HG03439 (cell line): Measurements from ENCODE around the gene HBA1.
"Not testable (repeated sequence)": the region's sequence is repeated elsewhere in the genome, so short reads cannot be mapped to it uniquely, and the experiment has no call there.

Source experiments
- ATAC-seq: cut with Tn5 transposase; IDR thresholded peaks from one replicate; pipeline ENCODE4 v1.9.1; 2021; ENCODE audit warnings: mild to moderate bottlenecking, moderate library complexity; ENCODE audit not compliant: unreplicated experiment

The HBA1 gene

DNA sequence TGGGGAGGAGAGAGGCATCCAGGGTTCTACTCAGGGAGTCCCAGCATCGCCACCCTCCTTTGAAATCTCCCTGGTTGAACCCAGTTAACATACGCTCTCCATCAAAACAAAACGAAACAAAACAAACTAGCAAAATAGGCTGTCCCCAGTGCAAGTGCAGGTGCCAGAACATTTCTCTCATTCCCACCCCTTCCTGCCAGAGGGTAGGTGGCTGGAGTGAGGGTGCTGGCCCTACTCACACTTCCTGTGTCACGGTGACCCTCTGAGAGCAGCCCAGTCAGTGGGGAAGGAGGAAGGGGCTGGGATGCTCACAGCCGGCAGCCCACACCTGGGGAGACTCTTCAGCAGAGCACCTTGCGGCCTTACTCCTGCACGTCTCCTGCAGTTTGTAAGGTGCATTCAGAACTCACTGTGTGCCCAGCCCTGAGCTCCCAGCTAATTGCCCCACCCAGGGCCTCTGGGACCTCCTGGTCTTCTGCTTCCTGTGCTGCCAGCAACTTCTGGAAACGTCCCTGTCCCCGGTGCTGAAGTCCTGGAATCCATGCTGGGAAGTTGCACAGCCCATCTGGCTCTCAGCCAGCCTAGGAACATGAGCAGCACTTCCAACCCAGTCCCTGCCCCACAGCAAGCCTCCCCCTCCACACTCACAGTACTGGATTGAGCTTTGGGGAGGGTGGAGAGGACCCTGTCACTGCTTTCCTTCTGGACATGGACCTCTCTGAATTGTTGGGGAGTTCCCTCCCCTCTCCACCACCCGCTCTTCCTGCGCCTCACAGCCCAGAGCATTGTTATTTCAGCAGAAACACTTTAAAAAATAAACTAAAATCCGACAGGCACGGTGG, 2.3 kb upstream of the HBA1 start:
- ATAC-seq = not testable (repeated sequence)

GRCh38 chr16:175011-175949, 1.2 kb upstream of the HBA1 start:
- ATAC-seq = no peak

DNA sequence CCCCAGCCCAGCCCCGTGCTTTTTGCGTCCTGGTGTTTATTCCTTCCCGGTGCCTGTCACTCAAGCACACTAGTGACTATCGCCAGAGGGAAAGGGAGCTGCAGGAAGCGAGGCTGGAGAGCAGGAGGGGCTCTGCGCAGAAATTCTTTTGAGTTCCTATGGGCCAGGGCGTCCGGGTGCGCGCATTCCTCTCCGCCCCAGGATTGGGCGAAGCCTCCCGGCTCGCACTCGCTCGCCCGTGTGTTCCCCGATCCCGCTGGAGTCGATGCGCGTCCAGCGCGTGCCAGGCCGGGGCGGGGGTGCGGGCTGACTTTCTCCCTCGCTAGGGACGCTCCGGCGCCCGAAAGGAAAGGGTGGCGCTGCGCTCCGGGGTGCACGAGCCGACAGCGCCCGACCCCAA, 474 bp upstream of the HBA1 start:
- ATAC-seq = not testable (repeated sequence)

- no peak for ATAC-seq
These were observed 928 bp downstream of the HBA1 start for GRCh38 chr16:177394-177822.

GRCh38 chr16:177981-178667, 1.6 kb downstream of the HBA1 start:
- no peak for ATAC-seq

GRCh38 chr16:178668-179015, 2.2 kb downstream of the HBA1 start:
- ATAC-seq = no peak

DNA sequence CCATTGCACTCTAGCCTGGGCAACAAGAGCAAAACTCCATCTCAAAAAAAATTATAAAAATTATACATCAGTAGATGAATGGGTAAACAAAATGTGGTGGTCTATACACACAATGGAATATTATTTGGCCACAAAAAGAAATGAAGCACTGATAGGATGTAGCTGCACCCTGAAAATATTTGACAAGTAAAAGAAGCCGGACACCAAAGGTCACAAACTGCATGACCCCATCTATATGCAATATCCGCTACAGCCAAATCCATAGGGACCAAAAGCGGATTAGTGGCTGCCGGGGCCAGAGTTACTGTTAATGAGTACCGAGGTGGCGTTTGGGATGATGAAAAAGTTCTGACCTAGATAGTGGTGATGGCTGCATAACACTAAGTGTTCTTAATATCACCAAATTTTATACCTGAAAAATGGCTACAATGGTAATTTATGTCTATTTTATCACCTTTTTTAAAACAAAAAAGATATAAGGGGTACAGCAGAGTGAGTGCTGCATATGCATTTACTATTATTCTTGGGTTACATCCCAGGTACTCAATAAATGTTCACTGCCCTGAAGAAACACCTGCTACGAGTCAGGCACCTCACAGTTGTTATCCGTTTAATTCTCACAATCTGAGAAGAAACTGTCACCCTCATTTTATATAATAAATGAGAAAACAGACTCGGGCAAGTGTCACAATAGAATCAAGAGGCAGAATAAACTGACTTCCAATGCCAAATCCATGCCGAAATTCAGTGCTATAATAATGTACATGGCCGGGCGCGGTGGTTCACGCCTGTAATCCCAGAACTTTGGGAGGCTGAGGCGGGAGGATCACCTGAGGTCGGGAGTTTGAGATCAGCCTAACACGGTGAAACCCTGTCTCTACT, 3.0 kb downstream of the HBA1 start:
- ATAC-seq = no peak

DNA sequence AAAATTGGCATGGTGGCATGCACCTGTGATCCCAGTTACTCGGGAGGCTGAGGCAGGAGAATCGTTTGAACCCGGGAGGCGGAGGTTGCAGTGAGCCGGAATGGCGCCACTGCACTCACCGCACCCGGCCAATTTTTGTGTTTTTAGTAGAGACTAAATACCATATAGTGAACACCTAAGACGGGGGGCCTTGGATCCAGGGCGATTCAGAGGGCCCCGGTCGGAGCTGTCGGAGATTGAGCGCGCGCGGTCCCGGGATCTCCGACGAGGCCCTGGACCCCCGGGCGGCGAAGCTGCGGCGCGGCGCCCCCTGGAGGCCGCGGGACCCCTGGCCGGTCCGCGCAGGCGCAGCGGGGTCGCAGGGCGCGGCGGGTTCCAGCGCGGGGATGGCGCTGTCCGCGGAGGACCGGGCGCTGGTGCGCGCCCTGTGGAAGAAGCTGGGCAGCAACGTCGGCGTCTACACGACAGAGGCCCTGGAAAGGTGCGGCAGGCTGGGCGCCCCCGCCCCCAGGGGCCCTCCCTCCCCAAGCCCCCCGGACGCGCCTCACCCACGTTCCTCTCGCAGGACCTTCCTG, 3.7 kb downstream of the HBA1 start, which contains the start of gene HBQ1:
Gene HBQ1, plus strand, starts transcription at position 359 of the 575 bp plus-strand sequence. Its CDS starts 28 bp downstream, at position 387.
- no peak for ATAC-seq

GRCh38 chr16:180681-181564, 4.4 kb downstream of the HBA1 start:
- no peak for ATAC-seq

- no peak for ATAC-seq
These were observed 5.1 kb downstream of the HBA1 start for GRCh38 chr16:181565-182021.

- ATAC-seq = no peak
These were observed 6.5 kb downstream of the HBA1 start for GRCh38 chr16:183005-183404.

DNA sequence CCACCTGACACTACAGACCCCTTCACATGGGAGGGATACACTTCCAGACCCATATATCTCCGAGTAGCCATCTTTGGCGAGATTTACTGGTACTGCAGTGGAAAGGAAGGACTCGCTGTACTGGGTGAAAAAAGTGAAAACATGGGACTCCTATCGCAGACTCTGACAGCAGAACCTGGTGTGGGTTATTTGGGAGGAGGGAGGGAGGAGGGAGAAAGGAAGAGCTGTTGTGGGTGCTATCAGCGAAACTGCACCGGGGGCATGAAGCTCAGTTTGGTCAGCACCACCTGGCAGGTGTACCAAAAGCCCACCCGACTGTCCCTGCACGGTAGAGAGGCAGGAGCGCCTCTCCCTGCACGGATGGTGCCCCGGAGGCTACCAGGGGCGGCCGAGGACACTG, 8.7 kb downstream of the HBA1 start:
- no peak for ATAC-seq

- ATAC-seq = no peak
These were observed 9.2 kb downstream of the HBA1 start for GRCh38 chr16:185691-186090.

DNA sequence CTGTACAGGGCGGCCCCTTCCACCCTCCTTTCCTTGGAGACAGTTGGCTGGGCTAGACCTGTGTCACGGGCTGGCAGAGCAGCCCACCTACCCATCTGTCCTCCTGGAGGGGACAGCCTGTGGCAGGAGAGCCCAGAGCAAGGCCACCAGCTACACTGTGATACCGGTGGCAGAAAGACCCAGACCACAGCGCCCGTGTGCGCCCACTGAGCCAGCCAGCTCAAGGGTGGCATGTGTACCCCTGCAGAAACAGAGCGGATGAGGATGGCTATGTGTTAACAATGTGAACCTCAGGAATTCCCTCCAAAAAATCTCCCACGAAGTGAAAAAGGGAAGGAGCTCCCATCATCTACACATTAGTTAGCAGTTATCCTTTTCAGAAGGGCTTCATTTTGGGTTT, 10.8 kb downstream of the HBA1 start:
- ATAC-seq = no peak

DNA sequence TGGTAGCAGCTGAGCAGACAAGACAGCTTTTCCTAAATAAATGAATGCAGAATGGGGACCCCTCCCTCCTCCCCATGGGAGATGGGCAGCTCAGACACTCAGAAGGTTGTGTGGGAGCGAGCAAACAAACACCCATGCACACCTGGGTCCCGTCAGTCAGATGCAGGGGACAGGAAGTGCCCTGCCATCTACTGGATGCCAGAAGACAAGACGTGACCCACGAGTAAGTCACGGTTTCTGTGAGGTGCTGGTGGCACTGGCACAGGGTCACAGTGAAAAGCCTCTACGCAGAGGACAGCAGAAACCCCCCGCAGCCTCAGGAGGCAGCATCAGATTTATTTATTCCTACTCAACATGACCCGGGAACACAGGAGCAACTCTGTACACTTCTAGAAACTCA, 12.2 kb downstream of the HBA1 start:
- ATAC-seq = no peak

DNA sequence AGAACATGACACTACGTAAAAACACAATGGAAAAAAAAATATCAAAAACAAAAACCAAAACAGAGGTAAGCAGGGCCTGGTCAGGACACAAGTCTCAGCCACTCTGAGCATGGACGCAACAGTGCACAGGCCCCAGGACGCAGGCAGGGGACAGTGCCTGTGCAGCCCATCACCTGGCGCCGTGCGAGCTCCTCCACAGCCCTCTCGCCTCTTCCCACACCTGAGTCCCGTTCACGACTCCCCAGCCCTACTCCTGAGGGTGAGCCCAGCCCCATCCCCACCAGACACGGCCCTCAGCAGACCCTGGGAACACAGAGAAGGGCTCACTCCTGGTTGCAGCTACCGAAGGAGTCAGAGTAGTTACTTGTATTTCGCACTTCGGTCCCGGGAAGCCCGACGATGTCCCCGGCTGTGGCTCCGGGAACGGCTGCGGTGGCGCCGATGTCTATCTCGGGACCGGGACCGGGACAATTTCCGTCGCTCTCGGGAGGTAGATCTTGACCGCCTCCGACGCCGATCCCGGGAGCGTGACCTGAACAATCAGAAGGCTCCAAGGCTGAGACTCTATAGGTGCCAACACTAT, 13.2 kb downstream of the HBA1 start:
- ATAC-seq = no peak

GRCh38 chr16:191831-192230, 15.4 kb downstream of the HBA1 start:
- ATAC-seq = no peak

GRCh38 chr16:192686-193085, 16.2 kb downstream of the HBA1 start:
- ATAC-seq = no peak
